Epithelial cell of proximal tubule (primary cell): ENCODE results near the gene PTPRU. TPM values are rescaled to one million over a fixed set of nuclear protein-coding genes. Genes with fewer than 3 reads are reported as not detected.

ENCODE experiments used
- DNase-seq: peaks from one replicate; pipeline ENCODE4 v3.0.0-alpha.2; 2011; ENCODE audit warnings: low read depth
- H3K4me3 ChIP-seq: 2 replicates; pipeline ENCODE4 v1.5.1; 2011; ENCODE audit warnings: low read depth, mild to moderate bottlenecking, low read length
- total RNA-seq: library from RNA; depleted of rRNA; stranded (reverse); fragments of >200 nt; gene quantifications from 2 replicates; pipeline ENCODE4 v1.2.3, GENCODE V29; 2015
- TF ChIP-seq, protein P1 (sequence below): conservative IDR thresholded peaks from 2 replicates; pipeline ENCODE4 v1.5.1; 2012; ENCODE audit warnings: low read depth, mild to moderate bottlenecking, low read length

The PTPRU gene
- total RNA-seq, 1 donor from 2014 or later: 44.7 TPM

DNA sequence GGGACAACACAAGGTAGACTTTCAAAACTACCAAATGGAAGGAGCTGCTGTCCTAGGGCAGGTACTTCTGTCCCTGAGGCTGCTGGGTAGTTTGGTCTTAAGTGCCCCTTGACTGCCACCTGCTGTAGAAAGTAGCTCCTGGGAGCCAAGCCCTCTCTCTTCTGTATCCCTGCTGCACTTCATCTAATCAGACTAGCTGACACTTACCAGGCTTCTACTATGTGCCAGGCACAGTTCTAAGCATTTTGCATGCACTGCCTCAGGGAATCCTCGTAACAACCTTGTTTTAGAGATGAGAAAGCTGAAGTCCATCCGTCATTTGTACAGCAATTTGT, 38.8 kb upstream of the PTPRU start:
- TF ChIP-seq, protein P1, sequence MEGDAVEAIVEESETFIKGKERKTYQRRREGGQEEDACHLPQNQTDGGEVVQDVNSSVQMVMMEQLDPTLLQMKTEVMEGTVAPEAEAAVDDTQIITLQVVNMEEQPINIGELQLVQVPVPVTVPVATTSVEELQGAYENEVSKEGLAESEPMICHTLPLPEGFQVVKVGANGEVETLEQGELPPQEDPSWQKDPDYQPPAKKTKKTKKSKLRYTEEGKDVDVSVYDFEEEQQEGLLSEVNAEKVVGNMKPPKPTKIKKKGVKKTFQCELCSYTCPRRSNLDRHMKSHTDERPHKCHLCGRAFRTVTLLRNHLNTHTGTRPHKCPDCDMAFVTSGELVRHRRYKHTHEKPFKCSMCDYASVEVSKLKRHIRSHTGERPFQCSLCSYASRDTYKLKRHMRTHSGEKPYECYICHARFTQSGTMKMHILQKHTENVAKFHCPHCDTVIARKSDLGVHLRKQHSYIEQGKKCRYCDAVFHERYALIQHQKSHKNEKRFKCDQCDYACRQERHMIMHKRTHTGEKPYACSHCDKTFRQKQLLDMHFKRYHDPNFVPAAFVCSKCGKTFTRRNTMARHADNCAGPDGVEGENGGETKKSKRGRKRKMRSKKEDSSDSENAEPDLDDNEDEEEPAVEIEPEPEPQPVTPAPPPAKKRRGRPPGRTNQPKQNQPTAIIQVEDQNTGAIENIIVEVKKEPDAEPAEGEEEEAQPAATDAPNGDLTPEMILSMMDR: peak; percentile 83
- no peak for DNase-seq
- no peak overlapping the region for H3K4me3 ChIP-seq

DNA sequence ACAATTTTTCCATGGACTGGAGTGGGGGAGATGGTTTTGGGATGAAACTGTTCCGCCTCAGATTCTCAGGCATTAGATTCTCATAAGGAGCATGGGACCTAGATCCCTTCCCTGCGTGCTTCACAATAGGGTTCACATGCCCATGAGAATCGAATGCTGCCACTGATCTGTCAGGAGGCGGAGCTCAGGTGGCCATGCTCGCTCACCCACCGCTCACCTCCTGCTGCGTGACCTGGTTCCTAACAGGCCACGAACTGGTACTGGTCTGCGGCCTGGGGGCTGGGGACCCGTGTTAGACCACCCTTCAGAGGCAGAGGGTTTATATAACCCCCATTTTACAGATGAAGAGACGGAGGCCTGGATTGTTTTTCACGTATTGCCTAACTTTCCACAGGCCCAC, 38.3 kb upstream of the PTPRU start:
- no peak overlapping the region for H3K4me3 ChIP-seq
- DNase-seq: no peak
- TF ChIP-seq, protein P1: no peak

DNA sequence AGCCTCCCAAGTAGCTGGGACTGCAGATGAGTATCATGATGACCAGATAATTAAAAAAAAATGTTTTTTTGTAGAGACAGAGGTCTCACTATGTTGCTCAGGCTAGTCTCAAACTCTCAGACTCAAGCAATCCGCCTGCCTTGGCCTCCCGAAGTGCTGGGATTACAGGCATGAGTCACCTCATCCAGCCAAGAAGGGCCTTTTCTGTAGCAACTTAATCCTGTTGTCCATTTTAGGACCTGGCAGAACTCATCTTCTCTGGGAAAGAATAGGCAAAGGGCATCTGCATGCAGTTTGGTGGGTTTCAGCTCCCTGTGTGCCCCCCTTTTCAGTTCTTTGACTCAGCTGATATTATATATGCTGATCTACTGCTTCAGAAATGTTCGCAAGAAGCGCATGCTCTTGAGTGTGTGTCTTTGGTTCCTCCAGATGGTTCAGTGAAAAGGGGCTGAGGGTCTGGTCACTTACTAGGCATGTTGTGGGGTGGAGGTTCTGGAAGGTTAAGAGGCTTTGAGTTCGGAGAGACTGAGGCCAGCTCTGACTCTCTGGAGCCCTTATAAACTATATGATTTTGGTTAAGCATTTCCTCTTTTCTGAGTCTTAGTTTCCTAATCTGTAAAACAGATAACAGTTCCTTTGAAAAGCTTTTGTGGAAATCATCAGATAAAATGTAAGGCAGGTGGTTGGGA, 35.3 kb upstream of the PTPRU start:
- DNase-seq: no peak
- TF ChIP-seq, protein P1: no peak

DNA sequence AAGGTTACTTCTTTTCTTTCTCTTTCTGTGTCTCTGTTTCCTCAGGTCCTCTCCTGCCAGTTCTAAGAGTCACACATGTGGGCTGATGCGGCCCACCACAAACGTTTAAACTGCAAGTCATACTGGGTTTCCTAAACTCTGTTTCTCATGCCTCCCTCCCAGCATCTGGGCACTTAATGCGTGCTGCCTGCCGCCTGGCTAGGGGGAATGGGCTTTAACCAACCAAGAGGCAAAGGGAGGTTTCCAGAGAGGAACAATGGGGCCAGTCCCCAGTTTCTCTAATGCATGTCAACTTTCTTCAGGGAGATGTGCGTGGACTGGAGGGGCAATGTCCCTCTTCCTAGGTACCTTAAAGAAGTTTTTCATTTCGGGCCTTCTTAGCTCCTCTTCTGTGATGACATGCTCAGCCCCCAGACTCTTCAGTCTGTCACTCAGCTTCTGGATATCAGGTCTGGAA, 34.7 kb upstream of the PTPRU start:
- TF ChIP-seq, protein P1: no peak
- no peak overlapping the region for H3K4me3 ChIP-seq
- DNase-seq: no peak

More for the DNA sequence above, 35.3 kb upstream of the PTPRU start:
- no peak overlapping the region for H3K4me3 ChIP-seq

DNA sequence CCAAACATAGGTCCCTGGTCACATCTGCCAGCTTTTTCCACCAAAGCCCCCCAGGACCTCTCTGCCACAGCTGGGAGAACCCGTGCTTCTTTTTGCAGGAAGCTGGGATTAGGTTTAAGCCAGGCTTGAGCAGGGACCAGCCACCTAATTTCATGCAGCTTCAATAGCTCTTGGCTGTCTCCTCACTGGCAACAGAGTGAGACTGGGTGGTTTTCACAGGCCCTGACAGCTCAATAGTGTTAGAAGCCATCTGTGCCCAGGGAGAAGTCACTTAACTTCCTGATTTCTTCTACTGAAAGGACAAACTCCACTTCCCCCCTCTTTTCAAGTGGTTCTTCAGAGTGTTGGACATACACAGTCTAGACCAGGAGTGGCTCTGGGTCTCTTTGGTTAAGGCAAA, 34.3 kb upstream of the PTPRU start:
- TF ChIP-seq, protein P1: no peak
- H3K4me3 ChIP-seq: no peak overlapping the region
- no peak for DNase-seq

DNA sequence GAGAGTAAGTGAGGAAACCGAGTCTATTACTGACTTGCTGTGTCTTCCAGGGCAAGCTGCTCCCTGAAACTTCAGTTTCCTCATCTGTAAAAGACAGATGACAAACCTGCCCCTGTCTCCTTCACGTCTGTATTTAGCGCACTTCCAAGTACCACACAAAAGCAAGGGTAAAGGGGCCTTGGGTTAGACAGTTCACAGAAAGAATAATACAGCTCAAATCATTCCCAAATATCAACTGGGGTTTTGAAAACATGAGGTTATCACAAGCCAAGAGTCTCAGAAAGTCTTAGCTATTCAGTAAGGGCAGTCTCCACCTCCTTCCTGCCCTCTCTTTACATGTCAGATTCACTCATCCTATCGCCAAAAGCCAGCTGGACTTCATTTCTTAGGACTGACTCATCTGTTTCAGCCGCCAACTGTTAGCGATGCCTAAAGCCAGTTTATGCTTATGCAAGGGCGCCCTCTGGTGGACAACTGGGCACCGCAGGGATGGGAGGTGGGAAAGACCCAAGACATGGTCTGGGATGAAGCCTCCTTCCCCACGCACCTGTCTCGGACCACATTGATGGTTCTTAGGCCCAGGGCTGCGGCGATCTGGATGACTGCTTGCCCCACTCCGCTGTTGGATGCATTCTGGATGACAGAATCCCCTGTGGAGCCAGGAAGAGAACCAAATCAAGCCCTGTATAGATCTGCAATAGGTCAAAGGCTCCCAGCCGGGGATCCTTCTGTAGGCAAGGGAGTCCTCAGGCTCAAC, 33.6 kb upstream of the PTPRU start:
- no peak overlapping the region for H3K4me3 ChIP-seq
- TF ChIP-seq, protein P1: peak; percentile 99
- DNase-seq: peak; percentile 89
